ENCODE results near the gene ZNF646. TPM values are rescaled to one million over a fixed set of nuclear protein-coding genes. Genes with fewer than 3 reads are reported as not detected.

ZNF646 gene
- 17.9 TPM for total RNA-seq

GRCh38 chr16:31073970-31074813 is at the start of gene ZNF646, which contains the start of gene ZNF668:
TSS of gene ZNF646 (plus strand) at chr16:31074422. CDS start at chr16:31076325, 1,903 bp downstream.
TSS of gene ZNF668 (minus strand) at chr16:31074240. CDS start at chr16:31064459, 9,781 bp downstream.

GRCh38 chr16:31032736-31033708 is 41.2 kb upstream of the ZNF646 start, which contains the start of gene STX4:
TSS of gene STX4 (plus strand) at chr16:31033558. CDS start at chr16:31033806, 248 bp downstream.

GRCh38 chr16:31088459-31089183 is 14.4 kb downstream of the ZNF646 start, which contains the start of gene PRSS53:
TSS of gene PRSS53 (minus strand) at chr16:31088943. CDS start at chr16:31088809, 134 bp downstream.

DNA sequence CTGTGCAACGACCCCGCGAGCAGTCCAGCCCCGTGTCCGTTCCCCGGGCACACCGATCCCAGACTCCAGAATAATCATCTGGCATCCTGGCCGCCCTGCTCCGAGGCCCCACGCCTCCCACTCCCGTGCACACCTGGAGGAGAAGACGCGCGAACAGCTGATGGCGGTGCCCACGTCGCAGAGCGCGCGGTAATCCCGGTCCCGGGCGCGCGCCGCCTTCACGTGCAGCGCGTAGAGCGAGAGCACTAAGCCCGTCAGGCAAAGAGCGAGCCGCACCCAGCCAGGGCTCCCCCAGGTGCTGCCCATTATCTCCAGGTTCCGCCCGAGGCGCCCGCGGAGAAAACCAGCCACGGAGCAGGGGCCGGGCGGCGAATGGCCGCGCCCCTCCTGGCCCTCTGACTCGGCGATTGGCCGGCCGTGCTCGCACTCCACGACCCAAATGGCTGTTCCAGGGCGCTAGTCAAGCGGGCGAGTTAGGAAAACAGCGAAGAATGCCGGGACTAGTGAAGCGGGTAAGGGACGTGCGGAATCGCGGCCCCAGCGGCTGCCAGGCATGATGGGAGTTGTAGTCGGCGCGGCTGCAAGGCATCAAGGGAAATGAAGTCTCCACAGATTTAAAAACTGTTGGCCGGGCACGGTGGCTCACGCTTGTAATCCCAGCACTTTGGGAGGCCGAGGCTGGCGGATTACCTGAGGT is 20.4 kb downstream of the ZNF646 start, which contains the start of gene VKORC1:
VKORC1 (minus strand) TSS at position 374 of the 697 bp plus-strand sequence; CDS start at position 306, 68 bp downstream.

GRCh38 chr16:31108035-31108793 is 34.0 kb downstream of the ZNF646 start, which contains the start of gene BCKDK:
TSS of gene BCKDK (plus strand) at chr16:31108386. CDS start at chr16:31109224, 838 bp downstream.

DNA sequence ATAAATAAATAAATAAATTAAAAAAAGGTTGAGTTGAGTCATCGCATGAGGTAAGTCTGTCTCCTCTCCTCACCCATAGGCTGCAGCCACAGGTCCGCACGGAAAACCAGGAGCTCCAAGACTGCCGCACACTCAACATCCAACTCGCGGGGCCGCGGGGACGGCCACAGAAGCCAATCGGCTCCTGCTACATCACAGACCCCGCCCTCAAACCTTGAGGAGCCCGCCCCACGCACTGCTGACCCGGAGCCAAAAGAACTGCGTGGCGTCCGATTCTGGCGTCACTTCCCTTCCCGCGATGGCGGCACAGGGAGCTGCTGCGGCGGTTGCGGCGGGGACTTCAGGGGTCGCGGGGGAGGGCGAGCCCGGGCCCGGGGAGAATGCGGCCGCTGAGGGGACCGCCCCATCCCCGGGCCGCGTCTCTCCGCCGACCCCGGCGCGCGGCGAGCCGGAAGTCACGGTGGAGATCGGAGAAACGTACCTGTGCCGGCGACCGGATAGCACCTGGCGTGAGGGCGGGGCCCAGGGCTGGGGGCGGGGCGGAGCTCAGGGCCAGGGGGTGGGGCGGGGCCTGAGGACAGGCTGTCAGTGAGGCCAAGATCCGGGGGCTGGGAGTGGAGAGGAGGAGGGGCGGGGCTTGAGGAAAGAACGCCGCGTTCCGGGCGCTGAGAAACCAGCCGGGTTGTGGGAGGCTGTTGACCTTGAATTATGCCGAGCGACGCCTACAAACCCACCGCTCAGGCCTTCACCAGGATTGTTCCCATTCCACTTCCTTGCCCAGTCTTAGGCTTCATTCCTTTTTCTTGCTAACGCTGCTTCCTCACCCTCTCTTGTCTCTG is 43.4 kb downstream of the ZNF646 start, which contains the start of gene KAT8:
KAT8 (plus strand) TSS at position 281 of the 839 bp plus-strand sequence; CDS start at position 299, 18 bp downstream.

Other genes with a start within 250 kb of the ZNF646 start
- 34.0 TPM for gene BCL7C, start 180.3 kb upstream of the ZNF646 start, total RNA-seq
- 4.8 TPM for gene CTF1, start 177.8 kb upstream of the ZNF646 start, total RNA-seq
- 18.0 TPM for gene FBXL19, start 150.8 kb upstream of the ZNF646 start, total RNA-seq
- 21.8 TPM for gene ORAI3, start 125.4 kb upstream of the ZNF646 start, total RNA-seq
- 9.5 TPM for gene SETD1A, start 116.7 kb upstream of the ZNF646 start, total RNA-seq
- gene HSD3B7, start 89.2 kb upstream of the ZNF646 start, total RNA-seq = 11.3 TPM
- 2.6 TPM for gene STX1B, start 63.8 kb upstream of the ZNF646 start, total RNA-seq
- gene STX4, start 40.9 kb upstream of the ZNF646 start, total RNA-seq = 30.0 TPM
- 6.5 TPM for gene ZNF668, start 182 bp upstream of the ZNF646 start, total RNA-seq
- gene PRSS53, start 14.5 kb downstream of the ZNF646 start, total RNA-seq = 1.1 TPM
- 58.7 TPM for gene VKORC1, start 20.4 kb downstream of the ZNF646 start, total RNA-seq
- 32.8 TPM for gene BCKDK, start 34.0 kb downstream of the ZNF646 start, total RNA-seq
- 59.0 TPM for gene KAT8, start 43.2 kb downstream of the ZNF646 start, total RNA-seq
- 30.2 TPM for gene PRSS8, start 61.3 kb downstream of the ZNF646 start, total RNA-seq
- 0.76 TPM for gene PRSS36, start 75.6 kb downstream of the ZNF646 start, total RNA-seq
- 151 TPM for gene FUS, start 105.7 kb downstream of the ZNF646 start, total RNA-seq
- gene PYCARD, start 128.3 kb downstream of the ZNF646 start, total RNA-seq = 23.4 TPM
- gene TRIM72, start 139.7 kb downstream of the ZNF646 start, total RNA-seq = 13.8 TPM
- not detected for gene PYDC1, start 142.7 kb downstream of the ZNF646 start, total RNA-seq
- 10.9 TPM for gene ITGAM, start 185.6 kb downstream of the ZNF646 start, total RNA-seq